GM21515 (cell line): ENCODE data around the gene ZNF813.

Experiments
- ATAC-seq: cut with Tn5 transposase; IDR thresholded peaks from one replicate; pipeline ENCODE4 v1.9.1; 2021; ENCODE audit not compliant: unreplicated experiment

The ZNF813 gene

GRCh38 chr19:53519446-53519845 lies 51.9 kb downstream of the ZNF813 start:
- no peak for ATAC-seq

- ATAC-seq, result no peak
Observed at GRCh38 chr19:53520163-53520546, 52.6 kb downstream of the ZNF813 start.

GRCh38 chr19:53520547-53521372 lies 53.2 kb downstream of the ZNF813 start:
- ATAC-seq, result peak; percentile 96

- ATAC-seq, result no peak
Observed at GRCh38 chr19:53521373-53522202, 54.1 kb downstream of the ZNF813 start.

- ATAC-seq, result no peak
Observed at GRCh38 chr19:53525922-53526321, 58.4 kb downstream of the ZNF813 start.

GRCh38 chr19:53530622-53531021 lies 63.1 kb downstream of the ZNF813 start:
- no peak for ATAC-seq

GRCh38 chr19:53531457-53531856 lies 63.9 kb downstream of the ZNF813 start:
- ATAC-seq, result no peak

GRCh38 chr19:53532362-53532761 lies 64.8 kb downstream of the ZNF813 start:
- ATAC-seq, result no peak

- no peak for ATAC-seq
Observed at GRCh38 chr19:53536225-53536548, 68.7 kb downstream of the ZNF813 start.

GRCh38 chr19:53537121-53537520 lies 69.6 kb downstream of the ZNF813 start:
- ATAC-seq, result no peak

GRCh38 chr19:53537521-53538377 lies 70.2 kb downstream of the ZNF813 start, which contains the start of gene ZNF331:
ZNF331 (plus strand) TSS chr19:53538145; CDS start chr19:53569377, 31,232 bp downstream.
- peak; percentile 71 for ATAC-seq

GRCh38 chr19:53538378-53539109 lies 71.0 kb downstream of the ZNF813 start:
- peak; percentile 28 for ATAC-seq

- no peak for ATAC-seq
Observed at GRCh38 chr19:53540091-53540490, 72.6 kb downstream of the ZNF813 start.

- no peak for ATAC-seq
Observed at GRCh38 chr19:53541971-53542370, 74.4 kb downstream of the ZNF813 start.

GRCh38 chr19:53545271-53546065 lies 77.9 kb downstream of the ZNF813 start:
- no peak for ATAC-seq
